GM12878 (cell line): ENCODE measurements around the gene VIPR2. TPM values are rescaled to one million over a fixed set of nuclear protein-coding genes. Genes with fewer than 3 reads are reported as not detected.

Experiments
- ATAC-seq: fragments of 200-7000 bp; cut with Tn5 transposase; 3 replicates; pipeline ENCODE4 v1.9.1; 2020; ENCODE audit warnings: mild to moderate bottlenecking, moderate library complexity
- BruUV-seq: library from RNA; stranded (reverse); fragments of 400-500 nt; replicated peaks from 2 replicates; lab custom pipeline; 2021; lab: Mats Ljungman, UMichigan
- CTCF ChIA-PET: fragments of 300-600 bp; sonication (Branson Sonifier 250); formaldehyde crosslinking; extraction: SDS; loops from one replicate; lab custom pipeline; 2021; ENCODE audit warnings: inconsistent platforms; lab: Yijun Ruan, JAX
- POLR2A ChIA-PET: fragments of 350-600 bp; formaldehyde crosslinking; extraction: SDS; loops from one replicate; lab custom pipeline; 2021; ENCODE audit warnings: inconsistent platforms; lab: Charles Lee
- RAD21 ChIA-PET: fragments of 300-600 bp; sonication (Branson Sonifier 250); formaldehyde crosslinking; loops from one replicate; lab custom pipeline; 2023; ENCODE audit warnings: antibody characterized with exemption; ENCODE audit not compliant: unreplicated experiment; lab: Charles Lee
- SMC1A ChIA-PET: fragments of 300-600 bp; sonication (Branson Sonifier 250); formaldehyde crosslinking; loops from one replicate; lab custom pipeline; 2023; ENCODE audit not compliant: unreplicated experiment, uncharacterized antibody; lab: Charles Lee
- DNase-seq: peaks from one replicate; pipeline ENCODE4 v3.0.0-alpha.2; 2011; ENCODE audit warnings: low read depth, low spot score
- FAIRE-seq: peaks from 3 replicates; lab custom pipeline; 2011; peaks lifted over from hg19 to GRCh38; lab: Jason Lieb, UNC
- H2AFZ ChIP-seq: 2 replicates; pipeline ENCODE4 v1.6.0; 2011; ENCODE audit warnings: low read depth, low read length, control low read depth; ENCODE audit not compliant: control insufficient read depth
- H3K27ac ChIP-seq: 2 replicates; pipeline ENCODE4 v1.5.1; 2011; ENCODE audit warnings: control low read depth; ENCODE audit not compliant: control insufficient read depth, insufficient read depth
- H3K27me3 ChIP-seq, 2 experiments: replicated peaks in 1 of 2; 2 replicates each; pipeline versions ENCODE4 v1.6.0 to v1.6.1; 2011; ENCODE audit warnings: low read length in 1 of 2; ENCODE audit not compliant: control insufficient read depth in 2 of 2, insufficient read depth in 2 of 2
- H3K36me3 ChIP-seq, 2 experiments: 2 replicates each; pipeline ENCODE4 v1.5.1; 2011; ENCODE audit warnings: low read length in 1 of 2; ENCODE audit not compliant: control insufficient read depth in 2 of 2, insufficient read depth in 2 of 2
- H3K4me1 ChIP-seq: 2 replicates; pipeline ENCODE4 v1.6.1; 2011; ENCODE audit warnings: mild to moderate bottlenecking, low read length, moderate library complexity, mixed read lengths; ENCODE audit not compliant: control insufficient read depth, insufficient read depth
- H3K4me2 ChIP-seq: 2 replicates; pipeline ENCODE4 v1.6.0; 2011; ENCODE audit warnings: control low read depth; ENCODE audit not compliant: control insufficient read depth, insufficient read depth
- H3K4me3 ChIP-seq: fragments of 200-600 bp; sonication (generic); 2 replicates; pipeline ENCODE4 v1.5.1; 2016
- H3K79me2 ChIP-seq: 2 replicates; pipeline ENCODE4 v1.6.0; 2011; ENCODE audit warnings: low read length; ENCODE audit not compliant: control insufficient read depth, insufficient read depth
- H3K9ac ChIP-seq: 2 replicates; pipeline ENCODE4 v1.8.0; 2011; ENCODE audit warnings: low read length, control low read depth, mixed read lengths; ENCODE audit not compliant: control insufficient read depth, insufficient read depth
- H3K9me3 ChIP-seq: replicated peaks from 3 replicates; pipeline ENCODE4 v1.5.1; 2011; ENCODE audit warnings: mild to moderate bottlenecking, low read length; ENCODE audit not compliant: control insufficient read depth, insufficient read depth
- H4K20me1 ChIP-seq: 2 replicates; pipeline ENCODE4 v1.6.0; 2011; ENCODE audit not compliant: control insufficient read depth, insufficient read depth
- CREM ChIP-seq: IDR thresholded peaks from 2 replicates; pipeline ENCODE4 v1.6.1; 2014; ENCODE audit warnings: antibody characterized with exemption, low read depth
- EGR1 ChIP-seq, 2 experiments: IDR thresholded peaks; 1 replicate in 1 of 2; 2 replicates in 1 of 2; pipeline ENCODE4 v1.6.1; 2011 to 2012; ENCODE audit warnings: low read depth in 2 of 2, low read length in 2 of 2, borderline replicate concordance in 1 of 2, mild to moderate bottlenecking in 1 of 2, moderate library complexity in 1 of 2
- EZH2 ChIP-seq: IDR thresholded peaks from 2 replicates; pipeline ENCODE4 v1.6.1; 2012; ENCODE audit warnings: low read depth, mild to moderate bottlenecking, control low read depth, inconsistent platforms, low read length, borderline replicate concordance; ENCODE audit not compliant: control insufficient read depth
- JUNB ChIP-seq: IDR thresholded peaks from 2 replicates; pipeline ENCODE4 v1.6.1; 2016; ENCODE audit warnings: antibody characterized with exemption, mild to moderate bottlenecking
- KAT2A ChIP-seq: conservative IDR thresholded peaks from 2 replicates; pipeline ENCODE4 v1.6.1; 2011; ENCODE audit warnings: low read depth, low read length; ENCODE audit not compliant: control insufficient read depth
- LARP7 ChIP-seq: fragments of 450-650 bp; IDR thresholded peaks from 2 replicates; pipeline ENCODE4 v1.6.1; 2017; ENCODE audit warnings: mild to moderate bottlenecking
- MXI1 ChIP-seq: fragments of 150-350 bp; IDR thresholded peaks from 2 replicates; pipeline ENCODE4 v1.6.1; 2011; ENCODE audit warnings: low read depth, mild to moderate bottlenecking, inconsistent platforms, low read length, improper control_type of control experiment
- NFXL1 ChIP-seq: fragments of 450-650 bp; IDR thresholded peaks from 2 replicates; pipeline ENCODE4 v1.6.1; 2017; ENCODE audit warnings: antibody characterized with exemption, mild to moderate bottlenecking, borderline replicate concordance
- NR2C1 ChIP-seq: fragments of 450-650 bp; IDR thresholded peaks from 2 replicates; pipeline ENCODE4 v1.6.1; 2017; ENCODE audit warnings: antibody characterized with exemption, mild to moderate bottlenecking, moderate library complexity
- TCF7 ChIP-seq: IDR thresholded peaks from 2 replicates; pipeline ENCODE4 v1.6.1; 2014; ENCODE audit warnings: antibody characterized with exemption, borderline replicate concordance
- WRNIP1 ChIP-seq: IDR thresholded peaks from 2 replicates; pipeline ENCODE4 v1.6.1; 2011; ENCODE audit warnings: low read depth, low read length, improper control_type of control experiment, borderline replicate concordance
- WGBS: methylation state at CpG from one replicate; pipeline ENCODE4 v1.1.6; 2016; ENCODE audit warnings: low lambda C conversion rate; ENCODE audit not compliant: insufficient replicate concordance, insufficient coverage; ENCODE audit errors: missing lambda C conversion rate; 5-methylcytosine and 5-hydroxymethylcytosine counted together
- in situ Hi-C: fragments of 300-500 bp; cut with MboI; formaldehyde crosslinking; loops from 9 replicates; pipeline ENCODE4 v1.14.3; 2018; ENCODE audit warnings: mixed read lengths
- intact Hi-C: fragments of 100-400 bp; cut with micrococcal nuclease; formaldehyde crosslinking; loops from one replicate; pipeline ENCODE4 v1.14.2; 2022; ENCODE audit not compliant: unreplicated experiment
- polyA plus RNA-seq, 11 experiments: library from polyadenylated mRNA; depleted of rRNA in 4 of 11; unstranded in 6 of 11; stranded (reverse) in 5 of 11; fragments of >200 nt; fragmentation: Nextera tagmentation in 4 of 11; fragmentation: Illumina TruSeq in 1 of 11; extraction: Ambion mirVana in 4 of 11; extraction: Trizol in 1 of 11; gene quantifications; 1 replicate in 1 of 11; 2 replicates in 10 of 11; pipeline versions ENCODE4 v1.2.1 to v1.2.3, GENCODE V29; 2011 to 2016; ENCODE audit warnings: inconsistent platforms in 2 of 11, missing spikeins in 2 of 11, low read depth in 1 of 11
- total RNA-seq, 4 experiments: library from RNA; depleted of rRNA in 3 of 4; stranded (reverse); fragments of >200 nt in 3 of 4; fragmentation: Illumina TruSeq in 1 of 4; extraction: Trizol in 1 of 4; gene quantifications; 2 replicates each; pipeline versions ENCODE4 v1.2.1 to v1.2.3, GENCODE V29; 2013 to 2021

Gene VIPR2
- total and polyA plus RNA-seq, 10 of the 15 experiments (the other 5 are each of a cell fraction or from before 2014, with no cell fraction given) = not detected

GRCh38 chr7:159121476-159121875 lies 23.2 kb downstream of the VIPR2 start:
- no peak overlapping the region for H2AFZ ChIP-seq
- H3K9ac ChIP-seq = no peak overlapping the region
- RAD21 ChIA-PET = no interaction called here
- H3K79me2 ChIP-seq = no peaks in the 10 kb centered on the region
- no peak overlapping the region for H3K4me3 ChIP-seq
- H3K27me3 ChIP-seq = no peaks in the 10 kb centered on the region
- H3K9me3 ChIP-seq = no peaks in the 10 kb centered on the region
- no peaks in the 10 kb centered on the region for H4K20me1 ChIP-seq
- no peak for TF ChIP-seq WRNIP1
- no peak for TF ChIP-seq KAT2A
- no peak for TF ChIP-seq MXI1
- TF ChIP-seq LARP7 = no peak
- TF ChIP-seq EGR1 (IDR thresholded peaks at IDR 0.05; ENCODE audit: borderline replicate concordance in 1 of 2, low read depth in 2 of 2, low read length in 2 of 2) = no peak
- no peak for TF ChIP-seq EZH2
- TF ChIP-seq NR2C1 = no peak
- no peak for TF ChIP-seq TCF7
- no peak for TF ChIP-seq CREM
- no peak for TF ChIP-seq NFXL1
- TF ChIP-seq JUNB = no peak
- BruUV-seq = no TSS peak
- no peak overlapping the region for H3K4me2 ChIP-seq
- intact Hi-C loops = no loop called here
- H3K27ac ChIP-seq = no peak overlapping the region
- no peaks in the 10 kb centered on the region for H3K4me1 ChIP-seq
- CTCF ChIA-PET = no interaction called here
- POLR2A ChIA-PET = interaction anchor here (0.6 kb wide), 1 partner anchor 43 kb away, joined by 3 read pairs; no protein-coding TSS in a partner anchor
- in situ Hi-C loops = no loop called here
- no peak for FAIRE-seq
- H3K36me3 ChIP-seq = no peaks in the 10 kb centered on the region
- WGBS = 62% methylated on average over 4 of the region's 4 CpGs
- DNase-seq = no peak
- SMC1A ChIA-PET = no interaction called here
- no peak for ATAC-seq
